GM23248 (cell line): ENCODE results near the gene PISD.
"Not testable (repeated sequence)": the region's sequence is repeated elsewhere in the genome, so short reads cannot be mapped to it uniquely, and the experiment has no call there.

ENCODE experiments used
- EZH2 ChIP-seq: fragments of 200-600 bp; sonication (generic); IDR thresholded peaks from 2 replicates; pipeline ENCODE4 v1.6.1; 2018; ENCODE audit warnings: antibody characterized with exemption, mild to moderate bottlenecking; ENCODE audit not compliant: insufficient read depth, poor library complexity, severe bottlenecking
- EZH2phosphoT487 ChIP-seq: fragments of 200-600 bp; sonication (generic); IDR thresholded peaks from 2 replicates; pipeline ENCODE4 v1.6.1; 2018; ENCODE audit warnings: antibody characterized with exemption, moderate library complexity, mild to moderate bottlenecking, low read depth; ENCODE audit not compliant: insufficient read depth

- TF ChIP-seq EZH2, EZH2phosphoT487: not testable (repeated sequence)
Measured at GRCh38 chr22:31668849-31669248, 6.8 kb upstream of the PISD start.
